Activated CD4-positive, alpha-beta T cell treated with anti-CD3 and anti-CD28 coated beads for 36 hours (primary cell): ENCODE measurements around the gene MAGI1. TPM values are rescaled to one million over a fixed set of nuclear protein-coding genes. Genes with fewer than 3 reads are reported as not detected.

Experiments used
- ATAC-seq: fragments of 200-7000 bp; cut with Tn5 transposase; one replicate; pipeline ENCODE4 v1.10.0; 2021; ENCODE audit warnings: mild to moderate bottlenecking, moderate library complexity
- CTCF ChIA-PET: fragments of 350-600 bp; sonication (Branson Sonifier 250); formaldehyde crosslinking; loops from one replicate; lab custom pipeline; 2021; ENCODE audit warnings: antibody characterized with exemption; lab: Charles Lee
- POLR2A ChIA-PET: fragments of 350-600 bp; sonication (Branson Sonifier 250); formaldehyde crosslinking; loops from one replicate; lab custom pipeline; 2021; ENCODE audit warnings: antibody characterized with exemption, inconsistent platforms; lab: Charles Lee
- DNase-seq: peaks from one replicate; pipeline ENCODE4 v3.0.0-alpha.2; 2020
- H3K27ac Mint-ChIP-seq: one replicate; pipeline ENCODE4 v1.8.0; 2021; ENCODE audit warnings: mixed read lengths
- H3K27me3 Mint-ChIP-seq: one replicate; pipeline ENCODE4 v1.8.0; 2021; ENCODE audit warnings: mixed read lengths
- H3K36me3 Mint-ChIP-seq: one replicate; pipeline ENCODE4 v1.8.0; 2021; ENCODE audit warnings: low read depth, mixed read lengths
- H3K4me1 Mint-ChIP-seq: one replicate; pipeline ENCODE4 v1.8.0; 2021; ENCODE audit warnings: mixed read lengths
- H3K4me3 Mint-ChIP-seq: one replicate; pipeline ENCODE4 v1.8.0; 2021; ENCODE audit warnings: mild to moderate bottlenecking, moderate library complexity, mixed read lengths
- H3K9me3 Mint-ChIP-seq: one replicate; pipeline ENCODE4 v1.8.0; 2021; ENCODE audit warnings: low read depth, mixed read lengths
- intact Hi-C, 2 experiments: fragments of 100-400 bp; cut with DNase I in 1 of 2; cut with micrococcal nuclease in 1 of 2; formaldehyde crosslinking; loops; one replicate each; pipeline versions ENCODE4 v1.14.2 to v1.15.1; 2022 to 2024; cut with DNase I, micrococcal nuclease
- total RNA-seq, 2 experiments: library from RNA; stranded (reverse); gene quantifications; one replicate each; pipeline ENCODE4 v1.2.3, GENCODE V29; 2021

The MAGI1 gene
- total RNA-seq, 2 experiments from 2014 or later = 0.09 to 0.18 TPM

GRCh38 chr3:65398953-65399352, 639.8 kb downstream of the MAGI1 start:
- Mint-ChIP-seq H3K27ac (no peak overlapping the region), H3K27me3 (no peaks in the 10 kb centered on the region)

GRCh38 chr3:65396078-65396477, 642.6 kb downstream of the MAGI1 start:
- Mint-ChIP-seq H3K27me3 (no peaks in the 10 kb centered on the region), H3K9me3 (peaks cover 4% of the 10 kb centered on the region), H3K4me1 (no peaks in the 10 kb centered on the region), H3K27ac (no peak overlapping the region), H3K36me3 (no peaks in the 10 kb centered on the region), H3K4me3 (no peak overlapping the region)
- ATAC-seq (no peak), DNase-seq (no peak)
- intact Hi-C loops = no loop called here
- ChIA-PET CTCF (interaction anchor here (0.7 to 0.8 kb wide), 2 partner anchors 20 to 354 kb away, joined by 3 read pairs; no protein-coding TSS in a partner anchor), POLR2A (no interaction called here)

More at GRCh38 chr3:65398953-65399352, 639.8 kb downstream of the MAGI1 start:
- POLR2A ChIA-PET = no interaction called here
- DNase-seq (no peak), ATAC-seq (no peak)
- intact Hi-C loops = no loop called here
- CTCF ChIA-PET = no interaction called here
- H3K36me3 Mint-ChIP-seq = no peaks in the 10 kb centered on the region
- no peaks in the 10 kb centered on the region for H3K4me1 Mint-ChIP-seq
- peaks cover 4% of the 10 kb centered on the region for H3K9me3 Mint-ChIP-seq
- H3K4me3 Mint-ChIP-seq = no peak overlapping the region

- H3K9me3 Mint-ChIP-seq = no peaks in the 10 kb centered on the region
- ChIA-PET POLR2A (no interaction called here), CTCF (interaction anchor here (0.5 kb wide), 1 partner anchor 626 kb away, joined by 3 read pairs; no protein-coding TSS in a partner anchor)
- no peak overlapping the region for H3K27ac Mint-ChIP-seq
- H3K27me3 Mint-ChIP-seq = no peaks in the 10 kb centered on the region
- H3K4me1 Mint-ChIP-seq = no peaks in the 10 kb centered on the region
- intact Hi-C loops = no loop called here
- ATAC-seq = no peak
- no peaks in the 10 kb centered on the region for H3K36me3 Mint-ChIP-seq
- H3K4me3 Mint-ChIP-seq = no peak overlapping the region
- no peak for DNase-seq
Observed at GRCh38 chr3:65391068-65391467, 647.6 kb downstream of the MAGI1 start.

- no peaks in the 10 kb centered on the region for H3K4me1 Mint-ChIP-seq
- CTCF ChIA-PET = no interaction called here
Observed at GRCh38 chr3:65385805-65386204, 652.9 kb downstream of the MAGI1 start.

GRCh38 chr3:65381496-65382010, 657.2 kb downstream of the MAGI1 start:
- POLR2A ChIA-PET = no interaction called here
- no peaks in the 10 kb centered on the region for H3K36me3 Mint-ChIP-seq
- no peak for ATAC-seq
- no peaks in the 10 kb centered on the region for H3K27me3 Mint-ChIP-seq
- CTCF ChIA-PET = no interaction called here
- H3K4me1 Mint-ChIP-seq = no peaks in the 10 kb centered on the region
- H3K9me3 Mint-ChIP-seq = peaks cover 3% of the 10 kb centered on the region
- DNase-seq = no peak
- no peak overlapping the region for H3K4me3 Mint-ChIP-seq
- no peak overlapping the region for H3K27ac Mint-ChIP-seq
- intact Hi-C loops = no loop called here

More at GRCh38 chr3:65385805-65386204, 652.9 kb downstream of the MAGI1 start:
- POLR2A ChIA-PET = no interaction called here
- H3K9me3 Mint-ChIP-seq = peaks cover 2% of the 10 kb centered on the region
- H3K27ac Mint-ChIP-seq = no peak overlapping the region
- DNase-seq = no peak
- H3K36me3 Mint-ChIP-seq = no peaks in the 10 kb centered on the region
- H3K4me3 Mint-ChIP-seq = no peak overlapping the region
- no peak for ATAC-seq
- intact Hi-C loops = no loop called here
- H3K27me3 Mint-ChIP-seq = no peaks in the 10 kb centered on the region

- POLR2A ChIA-PET = no interaction called here
- intact Hi-C loops = no loop called here
- DNase-seq (no peak), ATAC-seq (no peak)
- H3K27ac Mint-ChIP-seq = no peak overlapping the region
- H3K36me3 Mint-ChIP-seq = no peaks in the 10 kb centered on the region
- no peaks in the 10 kb centered on the region for H3K27me3 Mint-ChIP-seq
- H3K4me3 Mint-ChIP-seq = no peak overlapping the region
- CTCF ChIA-PET = no interaction called here
- no peaks in the 10 kb centered on the region for H3K4me1 Mint-ChIP-seq
- peaks cover 3% of the 10 kb centered on the region for H3K9me3 Mint-ChIP-seq
Observed at GRCh38 chr3:65379223-65379622, 659.5 kb downstream of the MAGI1 start.

- Mint-ChIP-seq H3K9me3 (peaks cover 5% of the 10 kb centered on the region), H3K4me1 (no peaks in the 10 kb centered on the region), H3K4me3 (no peak overlapping the region), H3K27ac (no peak overlapping the region), H3K27me3 (no peaks in the 10 kb centered on the region), H3K36me3 (no peaks in the 10 kb centered on the region)
- ATAC-seq (no peak), DNase-seq (no peak)
- CTCF ChIA-PET = no interaction called here
- intact Hi-C loops = no loop called here
- POLR2A ChIA-PET = no interaction called here
Observed at GRCh38 chr3:65377637-65378036, 661.1 kb downstream of the MAGI1 start.

GRCh38 chr3:65376426-65376825, 662.3 kb downstream of the MAGI1 start:
- peaks cover 9% of the 10 kb centered on the region for H3K9me3 Mint-ChIP-seq
- no peak overlapping the region for H3K4me3 Mint-ChIP-seq
- no peaks in the 10 kb centered on the region for H3K4me1 Mint-ChIP-seq
- no peaks in the 10 kb centered on the region for H3K27me3 Mint-ChIP-seq
- CTCF ChIA-PET = no interaction called here
- intact Hi-C loops = no loop called here
- DNase-seq (no peak), ATAC-seq (no peak)
- H3K36me3 Mint-ChIP-seq = no peaks in the 10 kb centered on the region
- POLR2A ChIA-PET = no interaction called here
- H3K27ac Mint-ChIP-seq = no peak overlapping the region

- Mint-ChIP-seq H3K4me3 (no peak overlapping the region), H3K27me3 (no peaks in the 10 kb centered on the region), H3K4me1 (no peaks in the 10 kb centered on the region), H3K27ac (no peak overlapping the region), H3K9me3 (peaks cover 8% of the 10 kb centered on the region), H3K36me3 (no peaks in the 10 kb centered on the region)
- ATAC-seq (no peak), DNase-seq (no peak)
- intact Hi-C loops = no loop called here
- CTCF ChIA-PET = no interaction called here
- POLR2A ChIA-PET = no interaction called here
Observed at GRCh38 chr3:65371053-65371452, 667.7 kb downstream of the MAGI1 start.

- no peaks in the 10 kb centered on the region for H3K4me1 Mint-ChIP-seq
- H3K4me3 Mint-ChIP-seq = no peak overlapping the region
- intact Hi-C loops = no loop called here
- ATAC-seq (no peak), DNase-seq (no peak)
- ChIA-PET POLR2A (no interaction called here), CTCF (no interaction called here)
- peaks cover 8% of the 10 kb centered on the region for H3K9me3 Mint-ChIP-seq
- no peaks in the 10 kb centered on the region for H3K36me3 Mint-ChIP-seq
- peaks cover 2% of the 10 kb centered on the region for H3K27me3 Mint-ChIP-seq
- H3K27ac Mint-ChIP-seq = no peak overlapping the region
Observed at GRCh38 chr3:65368866-65369265, 669.9 kb downstream of the MAGI1 start.

GRCh38 chr3:65362688-65363087, 676.0 kb downstream of the MAGI1 start:
- Mint-ChIP-seq H3K36me3 (no peaks in the 10 kb centered on the region), H3K4me3 (no peak overlapping the region), H3K9me3 (no peaks in the 10 kb centered on the region), H3K27ac (no peak overlapping the region), H3K4me1 (no peaks in the 10 kb centered on the region), H3K27me3 (peaks cover 6% of the 10 kb centered on the region)
- ATAC-seq = no peak
- CTCF ChIA-PET = no interaction called here
- POLR2A ChIA-PET = no interaction called here
- intact Hi-C loops = no loop called here
- DNase-seq = no peak

GRCh38 chr3:65361448-65361847, 677.3 kb downstream of the MAGI1 start:
- Mint-ChIP-seq H3K9me3 (peaks cover 4% of the 10 kb centered on the region), H3K4me3 (no peak overlapping the region), H3K27ac (no peak overlapping the region), H3K27me3 (peaks cover 16% of the 10 kb centered on the region), H3K4me1 (peaks cover 2% of the 10 kb centered on the region), H3K36me3 (no peaks in the 10 kb centered on the region)
- intact Hi-C loops = no loop called here
- ChIA-PET POLR2A (no interaction called here), CTCF (no interaction called here)
- DNase-seq (no peak), ATAC-seq (no peak)
